Smooth muscle cell (in vitro differentiated cells): ENCODE measurements around the gene ZNF18. TPM values are rescaled to one million over a fixed set of nuclear protein-coding genes. Genes with fewer than 3 reads are reported as not detected.
A peak's percentile ranks its signal among the peaks of the same experiment; 100 is the strongest.

ENCODE experiments used
- DNase-seq: peaks from one replicate; lab custom pipeline; 2025; ENCODE audit not compliant: unreplicated experiment; lab: John Stamatoyannopoulos, UW
- H2AFZ ChIP-seq: fragments of 200-600 bp; sonication (generic); 2 replicates; pipeline ENCODE4 v1.6.0; 2016; ENCODE audit warnings: antibody characterized with exemption, low read depth, mild to moderate bottlenecking
- H3F3A ChIP-seq: fragments of 200-600 bp; sonication (generic); 2 replicates; pipeline ENCODE4 v1.6.0; 2017; ENCODE audit warnings: antibody characterized with exemption, low read depth
- H3K27ac ChIP-seq: fragments of 200-600 bp; sonication (generic); 2 replicates; pipeline ENCODE4 v1.5.1; 2016; ENCODE audit warnings: low read depth, mild to moderate bottlenecking
- H3K27me3 ChIP-seq: fragments of 200-600 bp; sonication (generic); 2 replicates; pipeline ENCODE4 v1.6.1; 2016; ENCODE audit warnings: low read depth, mild to moderate bottlenecking
- H3K36me3 ChIP-seq: fragments of 200-600 bp; sonication (generic); 2 replicates; pipeline ENCODE4 v1.5.1; 2016; ENCODE audit warnings: low read depth
- H3K4me1 ChIP-seq: fragments of 200-600 bp; sonication (generic); 2 replicates; pipeline ENCODE4 v1.5.1; 2016; ENCODE audit warnings: low read depth
- H3K4me2 ChIP-seq: fragments of 200-600 bp; sonication (generic); 2 replicates; pipeline ENCODE4 v1.6.0; 2016; ENCODE audit warnings: mild to moderate bottlenecking
- H3K4me3 ChIP-seq: fragments of 200-600 bp; sonication (generic); 2 replicates; pipeline ENCODE4 v1.5.1; 2016; ENCODE audit warnings: mild to moderate bottlenecking
- H3K79me2 ChIP-seq: fragments of 200-600 bp; sonication (generic); 2 replicates; pipeline ENCODE4 v1.6.0; 2016; ENCODE audit warnings: low read depth, mild to moderate bottlenecking
- H3K9ac ChIP-seq: fragments of 200-600 bp; sonication (generic); 2 replicates; pipeline ENCODE4 v1.6.0; 2016; ENCODE audit warnings: low read depth
- H3K9me3 ChIP-seq: fragments of 200-600 bp; sonication (generic); replicated peaks from 2 replicates; pipeline ENCODE4 v1.5.1; 2016; ENCODE audit warnings: low read depth
- H4K20me1 ChIP-seq: fragments of 200-600 bp; sonication (generic); 2 replicates; pipeline ENCODE4 v1.6.0; 2016; ENCODE audit warnings: low read depth
- CTCF ChIP-seq: fragments of 200-600 bp; sonication (generic); IDR thresholded peaks from 2 replicates; pipeline ENCODE4 v1.5.1; 2017; ENCODE audit warnings: borderline replicate concordance, mild to moderate bottlenecking, antibody characterized with exemption; ENCODE audit not compliant: insufficient read depth, poor library complexity, severe bottlenecking
- WGBS: methylation state at CpG from one replicate; pipeline ENCODE4 v1.1.7; 2016; ENCODE audit warnings: low lambda C conversion rate; 5-methylcytosine and 5-hydroxymethylcytosine counted together
- polyA plus RNA-seq: library from polyadenylated mRNA; unstranded; fragments of >200 nt; fragmentation: Nextera tagmentation; extraction: Ambion mirVana; gene quantifications from 2 replicates; pipeline ENCODE4 v1.2.1, GENCODE V29; 2016
- total RNA-seq: library from RNA; depleted of rRNA; stranded (reverse); fragments of >200 nt; gene quantifications from 2 replicates; pipeline ENCODE4 v1.2.3, GENCODE V29; 2014

Gene ZNF18
- total and polyA plus RNA-seq, 2 experiments from 2014 or later: 8.6 to 10.9 TPM

GRCh38 chr17:12041312-12041711, 44.0 kb upstream of the ZNF18 start:
- Histone ChIP-seq H3K36me3 (no peaks in the 10 kb centered on the region), H3K79me2 (peaks cover 94% of the 10 kb centered on the region), H3K27ac (peak overlapping the region; percentile 70), H3K4me1 (peaks cover 8% of the 10 kb centered on the region), H2AFZ (no peak overlapping the region), H3F3A (peaks cover 9% of the 10 kb centered on the region), H3K27me3 (no peaks in the 10 kb centered on the region), H3K9me3 (no peaks in the 10 kb centered on the region), H3K9ac (no peak overlapping the region), H3K4me3 (no peak overlapping the region), H3K4me2 (peak overlapping the region; percentile 72), H4K20me1 (peaks cover 100% of the 10 kb centered on the region)
- no peak for DNase-seq
- 1% methylated on average over 3 of the region's 3 CpGs for WGBS
- TF ChIP-seq CTCF: no peak

GRCh38 chr17:12040478-12040877, 43.2 kb upstream of the ZNF18 start:
- Histone ChIP-seq H4K20me1 (peaks cover 100% of the 10 kb centered on the region), H3K27ac (peak overlapping the region; percentile 38), H3K9me3 (no peaks in the 10 kb centered on the region), H3K9ac (no peak overlapping the region), H3F3A (peaks cover 9% of the 10 kb centered on the region), H3K4me3 (no peak overlapping the region), H3K27me3 (no peaks in the 10 kb centered on the region), H3K4me2 (peak overlapping the region; percentile 67), H3K4me1 (peaks cover 4% of the 10 kb centered on the region), H2AFZ (no peak overlapping the region), H3K79me2 (peaks cover 94% of the 10 kb centered on the region), H3K36me3 (no peaks in the 10 kb centered on the region)
- WGBS: 53% methylated on average over 3 of the region's 3 CpGs
- TF ChIP-seq CTCF: no peak
- DNase-seq: no peak

GRCh38 chr17:12037970-12038369, 40.7 kb upstream of the ZNF18 start:
- DNase-seq: no peak
- peaks cover 9% of the 10 kb centered on the region for H3F3A ChIP-seq
- 57% methylated on average over 2 of the region's 2 CpGs for WGBS
- H2AFZ ChIP-seq: no peak overlapping the region
- H3K27me3 ChIP-seq: no peaks in the 10 kb centered on the region
- H3K9me3 ChIP-seq: no peaks in the 10 kb centered on the region
- no peak overlapping the region for H3K9ac ChIP-seq
- peaks cover 4% of the 10 kb centered on the region for H3K4me1 ChIP-seq
- no peak overlapping the region for H3K27ac ChIP-seq
- no peak overlapping the region for H3K4me2 ChIP-seq
- peaks cover 94% of the 10 kb centered on the region for H3K79me2 ChIP-seq
- peaks cover 100% of the 10 kb centered on the region for H4K20me1 ChIP-seq
- no peak for TF ChIP-seq CTCF
- no peak overlapping the region for H3K4me3 ChIP-seq
- no peaks in the 10 kb centered on the region for H3K36me3 ChIP-seq

GRCh38 chr17:12035673-12036072, 38.4 kb upstream of the ZNF18 start:
- no peaks in the 10 kb centered on the region for H3K4me1 ChIP-seq
- H3K9ac ChIP-seq: no peak overlapping the region
- no peak for TF ChIP-seq CTCF
- H3K9me3 ChIP-seq: no peaks in the 10 kb centered on the region
- H3K4me3 ChIP-seq: no peak overlapping the region
- H2AFZ ChIP-seq: no peak overlapping the region
- H3K79me2 ChIP-seq: peaks cover 97% of the 10 kb centered on the region
- no peaks in the 10 kb centered on the region for H3K36me3 ChIP-seq
- WGBS: 100% methylated on average over 1 of the region's 1 CpG
- H3F3A ChIP-seq: peaks cover 4% of the 10 kb centered on the region
- H3K27ac ChIP-seq: no peak overlapping the region
- no peak for DNase-seq
- no peaks in the 10 kb centered on the region for H3K27me3 ChIP-seq
- no peak overlapping the region for H3K4me2 ChIP-seq
- peaks cover 99% of the 10 kb centered on the region for H4K20me1 ChIP-seq
